DOHH2 (cell line): ENCODE data around the gene GALNT9.

ENCODE experiments used
- H3F3A ChIP-seq: fragments of 200-600 bp; sonication (generic), shearing (Covaris generic); 2 replicates; pipeline ENCODE4 v1.6.0; 2016; ENCODE audit warnings: antibody characterized with exemption, mild to moderate bottlenecking; ENCODE audit not compliant: control insufficient read depth, insufficient read depth
- H3K27ac ChIP-seq: fragments of 200-600 bp; sonication (generic); 2 replicates; pipeline ENCODE4 v1.5.1; 2014; ENCODE audit warnings: low read depth, mild to moderate bottlenecking, low read length, moderate library complexity
- H3K27me3 ChIP-seq: fragments of 200-600 bp; sonication (generic); 2 replicates; pipeline ENCODE4 v1.6.1; 2014; ENCODE audit warnings: mild to moderate bottlenecking, low read length, mixed read lengths; ENCODE audit not compliant: control insufficient read depth
- H3K36me3 ChIP-seq: fragments of 200-600 bp; sonication (generic); 2 replicates; pipeline ENCODE4 v1.6.1; 2014; ENCODE audit warnings: mild to moderate bottlenecking, low read length, moderate library complexity, mixed read lengths; ENCODE audit not compliant: control insufficient read depth
- H3K4me1 ChIP-seq: fragments of 200-600 bp; sonication (generic); 2 replicates; pipeline ENCODE4 v1.6.1; 2014; ENCODE audit warnings: mild to moderate bottlenecking, low read length, mixed read lengths; ENCODE audit not compliant: control insufficient read depth
- H3K4me2 ChIP-seq: fragments of 200-600 bp; sonication (generic); 2 replicates; pipeline ENCODE4 v1.6.0; 2014; ENCODE audit warnings: mild to moderate bottlenecking, low read length, moderate library complexity
- H3K4me3 ChIP-seq: fragments of 200-600 bp; sonication (generic); 2 replicates; pipeline ENCODE4 v1.5.1; 2014; ENCODE audit warnings: mild to moderate bottlenecking, low read length, mixed read lengths
- H3K79me2 ChIP-seq: fragments of 200-600 bp; sonication (generic); 2 replicates; pipeline ENCODE4 v1.6.1; 2014; ENCODE audit warnings: mild to moderate bottlenecking, low read length, mixed read lengths; ENCODE audit not compliant: control insufficient read depth
- H3K9me2 ChIP-seq: fragments of 200-600 bp; sonication (generic); replicated peaks from 2 replicates; pipeline ENCODE4 v1.6.1; 2014; ENCODE audit warnings: mild to moderate bottlenecking, low read length, mixed read lengths; ENCODE audit not compliant: control insufficient read depth
- H3K9me3 ChIP-seq: fragments of 200-600 bp; sonication (generic); 2 replicates; pipeline ENCODE4 v1.6.1; 2014; ENCODE audit warnings: antibody characterized with exemption, low read length, mixed read lengths; ENCODE audit not compliant: control insufficient read depth, insufficient read depth
- H4K20me1 ChIP-seq: fragments of 200-600 bp; sonication (generic); 2 replicates; pipeline ENCODE4 v1.6.0; 2014; ENCODE audit warnings: low read depth, mild to moderate bottlenecking, antibody characterized with exemption, low read length, moderate library complexity; ENCODE audit not compliant: control insufficient read depth, insufficient read depth
- EZH2phosphoT487 ChIP-seq: fragments of 200-600 bp; sonication (generic); IDR thresholded peaks from 2 replicates; pipeline ENCODE4 v1.6.1; 2017; ENCODE audit warnings: borderline replicate concordance, mild to moderate bottlenecking, antibody characterized with exemption, low read length, moderate library complexity, mixed read lengths
- TF ChIP-seq, protein P1 (sequence below): fragments of 200-600 bp; sonication (generic); IDR thresholded peaks from one replicate; pipeline ENCODE4 v1.5.1; 2014; ENCODE audit warnings: antibody characterized with exemption, mild to moderate bottlenecking, low read depth, low read length; ENCODE audit not compliant: poor library complexity, severe bottlenecking

Gene GALNT9

DNA sequence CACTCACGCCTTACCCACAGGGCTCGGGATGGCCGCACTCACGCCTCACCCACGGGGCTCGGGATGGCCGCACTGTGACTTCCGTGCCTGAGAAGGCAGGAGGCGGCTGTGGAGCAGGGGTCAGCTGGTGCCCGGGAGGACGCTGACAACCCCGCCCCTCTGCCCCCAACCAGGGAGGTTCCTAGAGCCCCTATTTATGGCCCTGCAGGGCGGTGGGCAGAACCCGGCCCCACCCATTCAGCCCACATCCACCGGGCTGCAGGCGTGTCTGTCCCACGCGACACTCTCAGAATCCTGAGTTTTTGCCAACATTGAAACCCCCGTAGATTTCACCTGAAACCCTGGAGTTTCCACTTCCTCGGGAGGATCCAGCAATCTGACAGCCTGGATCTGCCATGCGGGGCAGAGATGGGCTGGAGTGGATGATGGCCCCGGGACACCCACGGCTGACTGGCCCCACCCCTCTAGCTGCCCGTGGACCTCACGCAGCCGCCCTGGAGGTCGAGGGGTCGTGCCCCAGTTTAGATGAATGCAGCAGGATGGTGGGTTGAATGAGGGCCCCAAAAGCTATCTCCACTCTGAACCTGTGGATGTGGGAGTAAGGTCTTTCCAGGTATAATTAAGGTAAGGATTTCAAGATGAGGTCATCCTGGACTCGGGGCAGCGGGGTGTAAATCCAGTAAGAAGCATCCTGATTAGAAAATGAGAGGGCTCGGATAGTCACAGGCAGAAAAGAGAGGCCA is 20.4 kb downstream of the GALNT9 start:
- Histone ChIP-seq H3K4me1 (no peaks in the 10 kb centered on the region), H3K9me2 (no peaks in the 10 kb centered on the region), H3K4me3 (no peak overlapping the region), H3F3A (no peaks in the 10 kb centered on the region), H4K20me1 (no peaks in the 10 kb centered on the region), H3K27me3 (no peaks in the 10 kb centered on the region), H3K79me2 (no peaks in the 10 kb centered on the region), H3K36me3 (no peaks in the 10 kb centered on the region), H3K9me3 (peaks cover 10% of the 10 kb centered on the region; the same call in 1 of the 2 replicates), H3K27ac (no peak overlapping the region), H3K4me2 (no peak overlapping the region)
- no peak for TF ChIP-seq EZH2phosphoT487
- TF ChIP-seq, protein P1, sequence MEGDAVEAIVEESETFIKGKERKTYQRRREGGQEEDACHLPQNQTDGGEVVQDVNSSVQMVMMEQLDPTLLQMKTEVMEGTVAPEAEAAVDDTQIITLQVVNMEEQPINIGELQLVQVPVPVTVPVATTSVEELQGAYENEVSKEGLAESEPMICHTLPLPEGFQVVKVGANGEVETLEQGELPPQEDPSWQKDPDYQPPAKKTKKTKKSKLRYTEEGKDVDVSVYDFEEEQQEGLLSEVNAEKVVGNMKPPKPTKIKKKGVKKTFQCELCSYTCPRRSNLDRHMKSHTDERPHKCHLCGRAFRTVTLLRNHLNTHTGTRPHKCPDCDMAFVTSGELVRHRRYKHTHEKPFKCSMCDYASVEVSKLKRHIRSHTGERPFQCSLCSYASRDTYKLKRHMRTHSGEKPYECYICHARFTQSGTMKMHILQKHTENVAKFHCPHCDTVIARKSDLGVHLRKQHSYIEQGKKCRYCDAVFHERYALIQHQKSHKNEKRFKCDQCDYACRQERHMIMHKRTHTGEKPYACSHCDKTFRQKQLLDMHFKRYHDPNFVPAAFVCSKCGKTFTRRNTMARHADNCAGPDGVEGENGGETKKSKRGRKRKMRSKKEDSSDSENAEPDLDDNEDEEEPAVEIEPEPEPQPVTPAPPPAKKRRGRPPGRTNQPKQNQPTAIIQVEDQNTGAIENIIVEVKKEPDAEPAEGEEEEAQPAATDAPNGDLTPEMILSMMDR = no peak

DNA sequence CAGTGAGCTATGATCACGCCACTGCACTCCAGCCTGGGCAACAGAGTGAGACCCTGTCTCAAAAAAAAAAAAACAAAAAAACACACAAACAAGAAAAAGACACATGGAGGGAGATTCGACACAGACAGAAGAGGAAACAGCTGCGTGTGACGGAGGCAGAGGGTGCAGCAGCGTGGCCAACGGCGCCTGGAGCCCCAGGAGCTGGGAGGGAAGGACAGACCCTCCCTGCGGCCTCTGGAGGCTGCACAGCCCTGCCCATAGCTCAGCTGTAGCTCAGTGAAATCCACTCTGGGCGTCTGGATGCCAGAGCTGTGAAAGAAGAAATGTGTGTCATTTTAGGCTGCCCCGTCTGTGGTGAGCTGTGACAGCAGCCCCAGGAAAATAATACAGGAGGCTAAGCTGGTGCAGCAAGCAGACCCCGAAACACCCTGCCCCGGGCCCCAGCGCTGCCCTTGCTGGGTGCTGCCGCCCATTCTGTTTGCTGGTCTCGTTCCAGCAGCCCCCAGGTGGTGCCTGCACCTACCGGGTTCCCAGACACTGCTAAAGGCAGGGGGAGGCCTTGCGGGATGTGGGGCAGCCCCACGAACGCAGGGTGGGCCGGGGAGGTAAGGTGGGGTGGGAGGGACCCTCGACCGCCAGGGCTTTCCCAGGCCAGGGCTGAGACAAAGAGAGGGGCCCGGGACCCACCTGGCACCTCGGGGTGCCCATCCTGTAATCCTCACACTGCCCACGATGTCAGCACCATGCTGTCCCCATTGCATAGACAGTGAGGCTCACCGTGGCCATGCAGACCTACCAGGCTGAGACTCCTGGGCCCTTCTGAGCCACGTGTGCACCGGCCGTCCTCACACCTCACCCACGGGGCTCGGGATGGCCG is 21.2 kb downstream of the GALNT9 start:
- H3K79me2 ChIP-seq = no peaks in the 10 kb centered on the region
- no peak for TF ChIP-seq EZH2phosphoT487
- TF ChIP-seq, protein P1 = no peak
- no peaks in the 10 kb centered on the region for H3K4me1 ChIP-seq
- H3K27me3 ChIP-seq = no peaks in the 10 kb centered on the region
- H3K4me2 ChIP-seq = no peak overlapping the region
- no peaks in the 10 kb centered on the region for H3K9me2 ChIP-seq
- H4K20me1 ChIP-seq = no peaks in the 10 kb centered on the region
- H3K27ac ChIP-seq = no peak overlapping the region
- H3K9me3 ChIP-seq = peaks cover 10% of the 10 kb centered on the region; the same call in 1 of the 2 replicates
- no peaks in the 10 kb centered on the region for H3K36me3 ChIP-seq
- no peaks in the 10 kb centered on the region for H3F3A ChIP-seq
- no peak overlapping the region for H3K4me3 ChIP-seq

DNA sequence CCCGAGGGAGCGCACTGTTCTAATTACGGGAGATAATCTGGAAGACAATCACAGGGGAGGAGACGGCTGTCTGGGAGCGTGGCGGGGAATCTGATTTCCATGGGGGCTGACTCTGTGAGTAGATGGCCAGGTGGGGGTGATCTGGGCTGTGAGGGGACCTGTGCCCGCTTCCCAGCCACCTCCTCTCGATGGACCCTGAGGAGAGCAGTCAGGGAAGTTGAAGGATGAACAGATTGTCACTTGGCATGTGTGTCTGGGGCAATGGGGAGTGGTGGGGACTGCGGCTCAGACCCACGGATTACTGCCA is 22.6 kb downstream of the GALNT9 start:
- Histone ChIP-seq H3F3A (no peaks in the 10 kb centered on the region), H3K4me3 (no peak overlapping the region), H3K27ac (no peak overlapping the region), H3K4me1 (no peaks in the 10 kb centered on the region), H3K27me3 (no peaks in the 10 kb centered on the region), H4K20me1 (no peaks in the 10 kb centered on the region), H3K9me3 (peaks cover 10% of the 10 kb centered on the region; the same call in 1 of the 2 replicates), H3K36me3 (no peaks in the 10 kb centered on the region), H3K4me2 (no peak overlapping the region), H3K9me2 (no peaks in the 10 kb centered on the region), H3K79me2 (no peaks in the 10 kb centered on the region)
- TF ChIP-seq EZH2phosphoT487 = no peak
- TF ChIP-seq, protein P1 = no peak
